ENCODE measurements around the gene CLDN7.

GRCh38 chr17:7260651-7261378, 1.5 kb downstream of the CLDN7 start:
- no peak for TF ChIP-seq CTCF (conservative IDR thresholded peaks at IDR 0.05; ENCODE audit: low read length)
- TF ChIP-seq EZH2phosphoT487 (IDR thresholded peaks at IDR 0.05; ENCODE audit: borderline replicate concordance) = no peak
